GM23248 (cell line): ENCODE data around the gene RFNG. TPM values are rescaled to one million over a fixed set of nuclear protein-coding genes. Genes with fewer than 3 reads are reported as not detected.

Experiments
- DNase-seq: peaks from one replicate; pipeline ENCODE4 v3.0.0-alpha.2; 2015
- H2AFZ ChIP-seq: fragments of 200-600 bp; sonication (generic); 2 replicates; pipeline ENCODE4 v1.6.1; 2016; ENCODE audit warnings: antibody characterized with exemption
- H3F3A ChIP-seq: fragments of 200-600 bp; sonication (generic); 2 replicates; pipeline ENCODE4 v1.6.1; 2016; ENCODE audit warnings: mild to moderate bottlenecking, antibody characterized with exemption, mixed run types; ENCODE audit not compliant: insufficient read depth
- H3K27ac ChIP-seq: fragments of 200-600 bp; sonication (generic); 2 replicates; pipeline ENCODE4 v1.5.1; 2016; ENCODE audit warnings: mild to moderate bottlenecking
- H3K27me3 ChIP-seq: fragments of 200-600 bp; sonication (generic); replicated peaks from 2 replicates; pipeline ENCODE4 v1.6.1; 2016; ENCODE audit warnings: mild to moderate bottlenecking; ENCODE audit not compliant: insufficient read depth
- H3K36me3 ChIP-seq: fragments of 200-600 bp; sonication (generic); 2 replicates; pipeline ENCODE4 v1.6.1; 2016; ENCODE audit warnings: low read depth, mild to moderate bottlenecking
- H3K4me1 ChIP-seq: fragments of 200-600 bp; sonication (generic); 2 replicates; pipeline ENCODE4 v1.6.1; 2016; ENCODE audit warnings: mild to moderate bottlenecking; ENCODE audit not compliant: insufficient read depth
- H3K4me2 ChIP-seq: fragments of 200-600 bp; sonication (generic); one replicate; pipeline ENCODE4 v1.6.1; 2016; ENCODE audit warnings: mild to moderate bottlenecking; ENCODE audit not compliant: unreplicated experiment
- H3K4me3 ChIP-seq: fragments of 200-600 bp; sonication (generic); 2 replicates; pipeline ENCODE4 v1.5.1; 2016; ENCODE audit warnings: mild to moderate bottlenecking
- H3K79me2 ChIP-seq: fragments of 200-600 bp; sonication (generic); 2 replicates; pipeline ENCODE4 v1.6.1; 2016; ENCODE audit warnings: mild to moderate bottlenecking; ENCODE audit not compliant: insufficient read depth
- H3K9ac ChIP-seq: fragments of 200-600 bp; sonication (generic); 2 replicates; pipeline ENCODE4 v1.6.1; 2016; ENCODE audit warnings: mild to moderate bottlenecking
- H3K9me2 ChIP-seq: fragments of 200-600 bp; sonication (generic); 2 replicates; pipeline ENCODE4 v1.6.1; 2016; ENCODE audit warnings: mixed run types, mild to moderate bottlenecking, moderate library complexity; ENCODE audit not compliant: insufficient read depth
- H3K9me3 ChIP-seq: fragments of 200-600 bp; sonication (generic); one replicate; pipeline ENCODE4 v1.6.1; 2017; ENCODE audit warnings: low read depth
- H4K20me1 ChIP-seq: fragments of 200-600 bp; sonication (generic); 2 replicates; pipeline ENCODE4 v1.6.0; 2016; ENCODE audit not compliant: insufficient read depth
- EZH2 ChIP-seq: fragments of 200-600 bp; sonication (generic); IDR thresholded peaks from 2 replicates; pipeline ENCODE4 v1.6.1; 2018; ENCODE audit warnings: antibody characterized with exemption, mild to moderate bottlenecking; ENCODE audit not compliant: insufficient read depth, poor library complexity, severe bottlenecking
- EZH2phosphoT487 ChIP-seq: fragments of 200-600 bp; sonication (generic); IDR thresholded peaks from 2 replicates; pipeline ENCODE4 v1.6.1; 2018; ENCODE audit warnings: antibody characterized with exemption, moderate library complexity, mild to moderate bottlenecking, low read depth; ENCODE audit not compliant: insufficient read depth
- WGBS, 2 experiments: methylation state at CpG; one replicate each; pipeline ENCODE4 v1.1.6; 2015 to 2017; ENCODE audit warnings: low lambda C conversion rate in 2 of 2, low coverage in 1 of 2; ENCODE audit errors: missing lambda C conversion rate in 2 of 2; 5-methylcytosine and 5-hydroxymethylcytosine counted together
- in situ Hi-C: fragments of 300-500 bp; cut with MboI; formaldehyde crosslinking; loops from 2 replicates; pipeline ENCODE4 v1.15.0; 2020
- polyA plus RNA-seq: library from polyadenylated mRNA; unstranded; fragments of >200 nt; fragmentation: Nextera tagmentation; extraction: Ambion mirVana; gene quantifications from 2 replicates; pipeline ENCODE4 v1.2.1, GENCODE V29; 2016
- total RNA-seq: library from RNA; depleted of rRNA; stranded (reverse); fragments of >200 nt; shearing (Covaris generic); gene quantifications from 2 replicates; pipeline ENCODE4 v1.2.3, GENCODE V29; 2014

Gene RFNG
- total and polyA plus RNA-seq, 2 experiments from 2014 or later = 11.8 to 59.8 TPM

GRCh38 chr17:82096709-82097183, 45.1 kb upstream of the RFNG start:
- Histone ChIP-seq H3K4me3 (peak overlapping the region; percentile 83), H3F3A (no peaks in the 10 kb centered on the region), H3K9me2 (no peaks in the 10 kb centered on the region), H4K20me1 (no peaks in the 10 kb centered on the region), H3K9ac (peak overlapping the region; percentile 95), H3K27me3 (no peaks in the 10 kb centered on the region), H3K27ac (peak overlapping the region; percentile 82), H3K79me2 (peaks cover 27% of the 10 kb centered on the region), H3K36me3 (peaks cover 4% of the 10 kb centered on the region; the same call in 1 of the 2 replicates), H2AFZ (no peak overlapping the region), H3K4me2 (peak overlapping the region; percentile 80), H3K9me3 (no peaks in the 10 kb centered on the region), H3K4me1 (0 out of 2 replicates have a peak, but pooled peaks cover 4% of the 10 kb centered on the region)
- WGBS, 2 experiments = 35 to 36% methylated on average over 7 to 8 of the region's 8 CpGs
- in situ Hi-C loops = no loop called here
- no peak for DNase-seq
- TF ChIP-seq EZH2phosphoT487 = no peak
- TF ChIP-seq EZH2 = no peak

DNA sequence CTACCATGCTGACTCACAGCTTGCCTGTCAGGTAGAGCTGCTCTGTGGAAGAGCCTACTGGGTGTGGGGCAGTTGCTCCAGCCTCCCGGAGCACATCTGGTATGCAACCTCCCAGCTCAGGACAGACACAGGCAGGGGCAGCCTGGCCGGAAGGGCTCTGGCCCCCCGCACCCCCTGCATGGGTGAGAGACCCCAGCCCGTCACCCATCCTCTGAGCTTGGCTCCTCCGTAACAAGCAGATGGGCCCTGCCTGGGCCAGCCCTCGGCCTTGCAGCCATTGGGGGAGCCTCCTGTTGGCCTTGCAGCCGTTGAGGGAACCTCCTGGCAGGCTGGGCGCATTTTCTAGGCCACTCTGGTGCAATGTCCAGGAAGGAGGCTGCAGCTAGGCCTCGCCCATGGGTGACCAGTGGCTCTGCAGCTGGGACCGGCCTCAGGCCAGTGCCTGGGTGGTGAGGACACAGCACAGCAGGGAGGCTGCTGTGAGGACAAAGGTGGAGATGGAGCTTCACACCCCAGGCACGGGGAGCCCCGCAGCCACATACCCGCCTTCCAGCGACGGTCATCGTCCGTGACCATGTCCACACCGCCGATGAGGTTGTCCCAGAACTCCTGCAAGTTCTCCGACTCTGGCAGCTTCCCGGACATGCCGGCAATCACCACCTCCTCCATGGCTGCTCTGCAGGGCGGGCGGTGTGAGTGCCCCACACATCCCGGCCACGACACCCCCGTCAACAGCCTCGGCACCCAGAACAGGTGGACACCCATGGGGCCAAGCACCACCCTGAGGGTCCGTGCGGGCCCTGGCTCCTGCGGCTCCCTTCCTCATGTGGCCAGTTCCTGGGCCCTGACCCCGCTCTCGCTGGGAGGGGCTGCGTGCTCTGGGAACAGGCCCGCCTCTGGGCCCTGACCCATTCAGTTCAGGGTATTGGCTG, 44.4 kb upstream of the RFNG start:
- Histone ChIP-seq H3K9me3 (no peaks in the 10 kb centered on the region), H3K4me2 (peak overlapping the region; percentile 80), H2AFZ (no peak overlapping the region), H3K4me3 (peak overlapping the region; percentile 83), H3K9ac (peak overlapping the region; percentile 95), H3K36me3 (peaks cover 4% of the 10 kb centered on the region; the same call in 1 of the 2 replicates), H3K27me3 (no peaks in the 10 kb centered on the region), H3K4me1 (0 out of 2 replicates have a peak, but pooled peaks cover 4% of the 10 kb centered on the region), H3K9me2 (no peaks in the 10 kb centered on the region), H4K20me1 (no peaks in the 10 kb centered on the region), H3K27ac (no peak overlapping the region), H3F3A (no peaks in the 10 kb centered on the region), H3K79me2 (peaks cover 27% of the 10 kb centered on the region)
- DNase-seq = no peak
- in situ Hi-C loops = no loop called here
- WGBS, 2 experiments = 91 to 92% methylated on average over 33 to 35 of the region's 35 CpGs
- TF ChIP-seq EZH2 (no peak), EZH2phosphoT487 (no peak)

- WGBS, 2 experiments = 91 to 94% methylated on average over 32 to 36 of the region's 37 CpGs
- H3K9me2 ChIP-seq = no peaks in the 10 kb centered on the region
- TF ChIP-seq EZH2 (no peak), EZH2phosphoT487 (no peak)
- H4K20me1 ChIP-seq = no peaks in the 10 kb centered on the region
- H3K4me2 ChIP-seq = no peak overlapping the region
- no peak overlapping the region for H2AFZ ChIP-seq
- H3K9ac ChIP-seq = no peak overlapping the region
- in situ Hi-C loops = no loop called here
- no peaks in the 10 kb centered on the region for H3F3A ChIP-seq
- H3K4me1 ChIP-seq = 0 out of 2 replicates have a peak, but pooled peaks cover 4% of the 10 kb centered on the region
- H3K9me3 ChIP-seq = no peaks in the 10 kb centered on the region
- no peak overlapping the region for H3K4me3 ChIP-seq
- H3K79me2 ChIP-seq = peaks cover 27% of the 10 kb centered on the region
- no peaks in the 10 kb centered on the region for H3K27me3 ChIP-seq
- DNase-seq = no peak
- no peak overlapping the region for H3K27ac ChIP-seq
- H3K36me3 ChIP-seq = peaks cover 10% of the 10 kb centered on the region; the same call in 1 of the 2 replicates
These were observed 43.5 kb upstream of the RFNG start for GRCh38 chr17:82094931-82095776.

DNA sequence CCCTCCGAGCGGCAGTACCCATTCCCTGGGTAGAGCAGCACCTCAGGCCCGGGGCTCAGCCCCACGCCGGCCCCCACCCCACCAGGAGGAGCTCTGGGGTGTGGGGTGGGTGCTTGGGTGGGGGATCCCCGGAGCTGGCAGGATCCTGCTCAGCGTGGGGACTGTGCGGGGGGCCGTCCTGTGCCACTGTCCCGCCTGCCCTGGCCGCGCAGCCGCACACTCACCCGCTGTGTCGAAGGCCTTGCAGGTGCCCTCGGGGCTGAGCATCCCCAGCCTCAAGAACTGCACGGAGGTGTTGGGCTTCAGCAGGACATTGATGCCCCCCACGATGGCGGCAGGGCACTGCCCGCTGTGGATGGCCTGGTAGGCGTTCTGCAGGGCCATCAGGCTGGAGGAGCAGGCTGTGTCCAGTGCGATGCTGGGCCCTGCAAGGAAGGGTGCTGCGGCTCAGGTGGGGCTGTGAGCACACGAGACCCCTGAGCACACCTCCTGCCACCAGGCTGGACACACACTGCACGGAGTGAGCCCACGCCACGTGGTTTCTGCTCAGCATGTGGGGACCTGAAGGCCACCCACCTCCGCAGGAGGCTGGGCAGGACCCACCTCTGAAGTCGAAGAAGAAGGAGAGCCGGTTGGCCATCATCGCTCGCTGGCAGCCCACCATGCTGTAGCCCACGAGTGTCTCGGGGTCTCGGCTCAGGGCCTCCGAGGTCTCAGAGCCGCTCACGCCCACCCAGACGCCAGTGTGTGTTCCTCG, 41.6 kb upstream of the RFNG start:
- WGBS, 2 experiments = 96% methylated on average over 22 to 33 of the region's 40 CpGs
- no peak overlapping the region for H3K27ac ChIP-seq
- in situ Hi-C loops = no loop called here

More for the DNA sequence above, 41.6 kb upstream of the RFNG start:
- Histone ChIP-seq H3K4me1 (no peaks in the 10 kb centered on the region), H2AFZ (no peak overlapping the region), H3K9me2 (no peaks in the 10 kb centered on the region), H3K79me2 (peaks cover 27% of the 10 kb centered on the region), H3K36me3 (peaks cover 10% of the 10 kb centered on the region; the same call in 1 of the 2 replicates), H4K20me1 (no peaks in the 10 kb centered on the region), H3K4me2 (no peak overlapping the region), H3K9me3 (no peaks in the 10 kb centered on the region), H3F3A (no peaks in the 10 kb centered on the region), H3K27me3 (no peaks in the 10 kb centered on the region), H3K9ac (no peak overlapping the region), H3K4me3 (no peak overlapping the region)
- TF ChIP-seq EZH2 (no peak), EZH2phosphoT487 (no peak)
- no peak for DNase-seq
